ENCODE data around the gene RPLP1.

Gene RPLP1

GRCh38 chr15:69452692-69453521, at the start of gene RPLP1:
TSS of gene RPLP1 (plus strand) at chr15:69452818. CDS start at chr15:69452949, 131 bp downstream.
- DNase-seq: peak; percentile 53 to 99 (median 93)

GRCh38 chr15:69403594-69403993, 49.0 kb upstream of the RPLP1 start:
- peak in 2 of 58 donors; percentile 4 to 17 for DNase-seq

GRCh38 chr15:69405110-69405509, 47.5 kb upstream of the RPLP1 start:
- no peak for DNase-seq

- DNase-seq: no peak
Measured at GRCh38 chr15:69407719-69408400, 44.8 kb upstream of the RPLP1 start.

GRCh38 chr15:69408841-69409240, 43.8 kb upstream of the RPLP1 start:
- DNase-seq: no peak

GRCh38 chr15:69410248-69410874, 42.3 kb upstream of the RPLP1 start:
- DNase-seq: peak in 18 of 58 donors; percentile 4 to 56 (median 17)

GRCh38 chr15:69412274-69412673, 40.3 kb upstream of the RPLP1 start:
- no peak for DNase-seq

- no peak for DNase-seq
Measured at GRCh38 chr15:69412701-69413100, 39.9 kb upstream of the RPLP1 start.

- DNase-seq: peak in 56 of 58 donors; percentile 14 to 91 (median 72)
Measured at GRCh38 chr15:69413822-69414700, 38.6 kb upstream of the RPLP1 start, which contains the start of gene KIF23. TSS of gene KIF23 (plus strand) at chr15:69414349. CDS start at chr15:69414466, 117 bp downstream.

- no peak for DNase-seq
Measured at GRCh38 chr15:69414701-69415167, 37.9 kb upstream of the RPLP1 start.

- no peak for DNase-seq
Measured at GRCh38 chr15:69415381-69415780, 37.2 kb upstream of the RPLP1 start.

GRCh38 chr15:69417581-69417980, 35.0 kb upstream of the RPLP1 start:
- DNase-seq: no peak

GRCh38 chr15:69421498-69421897, 31.1 kb upstream of the RPLP1 start:
- no peak for DNase-seq

GRCh38 chr15:69422336-69422895, 30.2 kb upstream of the RPLP1 start:
- no peak for DNase-seq

- no peak for DNase-seq
Measured at GRCh38 chr15:69424001-69424400, 28.6 kb upstream of the RPLP1 start.

GRCh38 chr15:69424748-69425413, 27.7 kb upstream of the RPLP1 start:
- DNase-seq: no peak

GRCh38 chr15:69433831-69434230, 18.8 kb upstream of the RPLP1 start:
- no peak for DNase-seq

- no peak for DNase-seq
Measured at GRCh38 chr15:69434238-69434637, 18.4 kb upstream of the RPLP1 start.

GRCh38 chr15:69434679-69435078, 17.9 kb upstream of the RPLP1 start:
- no peak for DNase-seq

- no peak for DNase-seq
Measured at GRCh38 chr15:69435985-69436384, 16.6 kb upstream of the RPLP1 start.
